NCI-H1436 treated with DMSO at 0.1 percent for 48 hours (cell line): ENCODE results near the gene CD38.

ENCODE experiments used
- DNase-seq: peaks from one replicate; lab custom pipeline; 2025; lab: John Stamatoyannopoulos, UW

CD38 gene

DNA sequence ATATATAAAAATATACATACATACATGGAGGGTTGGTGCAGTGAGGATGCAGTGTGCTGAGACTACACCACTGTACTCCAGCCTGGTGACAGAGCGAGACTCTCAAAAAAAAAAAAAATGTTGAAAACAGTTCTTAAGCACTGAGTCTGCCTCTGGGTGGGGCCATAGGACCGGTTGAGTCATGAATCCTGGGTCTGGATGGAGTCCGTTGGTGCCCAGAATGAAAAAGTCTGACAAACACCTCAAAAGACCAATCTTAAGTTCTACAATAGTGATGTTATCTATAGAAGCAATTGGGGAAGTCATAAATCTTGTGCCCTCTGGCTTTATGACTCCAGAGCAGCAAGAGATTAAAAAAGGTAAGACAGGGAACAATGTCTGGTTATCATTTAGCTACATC lies 90.0 kb downstream of the CD38 start:
- DNase-seq, result no peak

GRCh38 chr4:15868826-15869413 lies 90.8 kb downstream of the CD38 start:
- no peak for DNase-seq

- no peak for DNase-seq
These were observed 92.0 kb downstream of the CD38 start for GRCh38 chr4:15870079-15870478.

DNA sequence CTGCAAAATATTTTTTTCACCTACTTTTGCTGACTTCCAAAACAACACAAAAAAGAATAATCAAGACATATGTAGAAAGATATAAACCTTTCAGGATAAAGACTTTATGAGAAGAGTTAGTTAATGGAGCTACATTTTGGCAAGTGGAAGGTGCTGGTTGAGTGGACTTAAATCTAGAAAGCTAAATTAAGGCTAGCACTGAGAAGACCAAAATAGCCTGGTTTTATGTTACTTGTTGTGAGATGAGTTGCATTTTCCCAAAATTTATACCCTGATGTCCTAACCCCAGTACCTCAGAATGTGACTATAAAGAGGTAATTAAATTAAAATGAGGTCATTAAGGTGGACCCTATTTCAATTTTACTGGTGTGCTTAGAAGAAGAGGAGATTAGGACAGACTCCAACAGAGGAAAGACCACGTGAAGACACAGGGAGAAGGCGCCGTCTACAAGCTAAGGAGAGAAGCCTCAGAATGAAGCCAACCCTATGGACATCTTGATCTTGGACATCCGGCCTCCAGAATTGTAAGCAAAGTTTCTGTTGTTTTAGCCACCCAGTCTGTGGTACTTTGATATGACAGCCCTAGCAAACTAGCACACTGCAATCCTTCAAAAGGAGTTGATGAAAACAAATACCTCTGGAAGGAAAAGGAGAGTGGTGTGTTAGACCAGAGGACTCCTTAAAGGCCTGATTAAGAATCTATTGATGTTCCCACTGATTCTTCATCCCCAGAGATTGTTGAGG lies 93.0 kb downstream of the CD38 start:
- no peak for DNase-seq

- no peak for DNase-seq
These were observed 95.0 kb downstream of the CD38 start for GRCh38 chr4:15873117-15873516.

- DNase-seq, result no peak
These were observed 96.5 kb downstream of the CD38 start for GRCh38 chr4:15874671-15875070.

DNA sequence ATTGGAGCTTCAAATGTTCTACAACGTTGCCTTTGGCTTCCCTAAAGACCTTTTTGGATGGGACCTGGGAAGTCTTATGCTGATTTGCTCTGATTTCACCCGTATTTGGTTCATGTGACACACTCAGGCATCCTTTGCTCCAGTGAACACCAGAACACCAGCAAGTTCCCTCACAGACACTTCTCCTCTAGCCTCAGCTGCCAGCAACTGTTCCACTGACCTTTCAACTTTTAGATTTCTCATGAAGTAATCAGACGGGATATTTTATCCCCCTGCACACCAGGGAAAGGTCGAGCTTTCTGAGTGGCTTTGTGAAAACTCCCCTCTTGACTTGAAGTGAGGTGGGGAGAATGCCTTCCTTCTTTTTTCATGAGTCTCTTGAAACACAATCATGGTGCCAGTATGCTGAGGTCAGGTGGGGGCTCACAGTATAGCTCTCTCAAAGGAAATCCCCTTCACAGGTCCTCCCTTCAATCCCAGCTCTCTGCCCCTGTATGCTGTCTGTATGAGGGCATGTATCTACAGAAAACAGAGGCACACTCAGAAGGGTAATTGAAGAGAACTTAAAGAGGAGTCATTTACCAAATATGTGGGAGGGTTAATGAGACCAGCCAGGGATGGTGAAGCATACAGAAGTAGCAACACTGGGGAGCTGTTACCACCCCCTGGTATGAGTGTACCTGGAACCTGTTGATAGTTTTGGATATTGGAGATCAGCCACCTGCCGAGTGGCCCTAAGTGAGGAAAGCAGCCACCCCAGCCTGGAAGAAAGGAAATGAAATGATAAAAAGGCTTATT lies 97.7 kb downstream of the CD38 start:
- DNase-seq, result no peak

DNA sequence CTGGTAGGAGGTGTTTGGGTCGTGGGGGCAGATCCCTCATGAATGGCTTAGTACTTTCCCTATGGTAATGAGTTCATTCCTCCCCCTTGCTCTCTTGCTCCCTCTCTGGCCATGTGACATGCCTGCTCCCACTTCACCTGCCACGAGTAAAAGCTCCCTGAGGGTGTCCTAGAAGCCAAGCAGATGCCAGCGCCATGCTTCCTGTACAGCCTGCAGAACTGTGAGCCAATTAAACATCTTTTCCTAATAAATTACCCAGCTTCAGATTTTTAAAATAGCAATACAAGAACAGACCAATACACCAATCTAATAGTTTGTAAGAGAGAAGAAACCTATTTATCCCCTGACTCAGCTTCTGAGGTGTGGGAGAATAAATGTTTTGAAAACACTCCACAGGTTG lies 99.9 kb downstream of the CD38 start:
- DNase-seq, result no peak

GRCh38 chr4:15881820-15882219 lies 103.7 kb downstream of the CD38 start:
- no peak for DNase-seq

DNA sequence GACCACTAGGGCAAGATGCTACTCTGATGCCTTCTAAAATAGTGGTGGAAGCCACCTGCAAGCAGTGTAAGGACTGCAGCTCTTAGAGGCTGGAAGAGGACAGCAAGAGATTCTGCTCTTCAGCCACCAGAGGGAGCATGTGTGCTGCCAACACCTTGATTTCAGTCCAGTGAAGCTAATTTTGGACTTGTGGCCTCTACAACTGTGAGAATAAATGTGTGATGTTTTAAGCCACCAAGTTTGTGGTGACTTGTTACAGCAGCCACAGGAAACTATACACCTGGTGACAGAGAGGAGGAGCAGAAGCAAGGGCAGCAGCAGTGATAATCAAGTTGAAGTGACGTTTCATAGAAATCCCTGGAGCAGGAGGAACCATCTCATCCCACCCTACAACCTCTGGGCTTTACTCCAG lies 104.6 kb downstream of the CD38 start:
- DNase-seq, result no peak

- DNase-seq, result no peak
These were observed 105.6 kb downstream of the CD38 start for GRCh38 chr4:15883610-15884243.

DNA sequence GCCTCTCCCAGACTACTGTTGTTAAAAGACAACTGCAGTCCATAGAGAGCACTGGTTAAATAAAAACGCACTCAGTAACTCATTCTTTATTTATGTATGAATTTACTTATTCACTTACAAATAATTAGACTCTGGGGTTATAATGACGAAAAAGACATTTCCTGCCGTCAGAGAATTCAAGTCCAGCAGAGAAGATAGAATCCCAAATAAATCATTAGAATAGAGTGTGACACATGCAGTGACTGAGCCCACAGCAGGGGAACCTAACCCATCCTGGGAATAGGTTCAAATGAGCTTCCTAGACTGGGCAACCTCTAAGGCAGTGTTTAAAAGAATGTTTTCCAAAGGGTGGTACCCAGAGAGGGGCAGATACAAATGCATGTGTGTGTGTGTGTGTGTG lies 106.5 kb downstream of the CD38 start:
- DNase-seq, result no peak

- no peak for DNase-seq
These were observed 107.3 kb downstream of the CD38 start for GRCh38 chr4:15885422-15885821.

- DNase-seq, result no peak
These were observed 110.4 kb downstream of the CD38 start for GRCh38 chr4:15888515-15888914.

GRCh38 chr4:15890246-15890829 lies 112.2 kb downstream of the CD38 start:
- no peak for DNase-seq

GRCh38 chr4:15891312-15891711 lies 113.2 kb downstream of the CD38 start:
- no peak for DNase-seq

GRCh38 chr4:15893962-15894361 lies 115.8 kb downstream of the CD38 start:
- DNase-seq, result no peak

GRCh38 chr4:15894393-15894792 lies 116.3 kb downstream of the CD38 start:
- DNase-seq, result no peak

DNA sequence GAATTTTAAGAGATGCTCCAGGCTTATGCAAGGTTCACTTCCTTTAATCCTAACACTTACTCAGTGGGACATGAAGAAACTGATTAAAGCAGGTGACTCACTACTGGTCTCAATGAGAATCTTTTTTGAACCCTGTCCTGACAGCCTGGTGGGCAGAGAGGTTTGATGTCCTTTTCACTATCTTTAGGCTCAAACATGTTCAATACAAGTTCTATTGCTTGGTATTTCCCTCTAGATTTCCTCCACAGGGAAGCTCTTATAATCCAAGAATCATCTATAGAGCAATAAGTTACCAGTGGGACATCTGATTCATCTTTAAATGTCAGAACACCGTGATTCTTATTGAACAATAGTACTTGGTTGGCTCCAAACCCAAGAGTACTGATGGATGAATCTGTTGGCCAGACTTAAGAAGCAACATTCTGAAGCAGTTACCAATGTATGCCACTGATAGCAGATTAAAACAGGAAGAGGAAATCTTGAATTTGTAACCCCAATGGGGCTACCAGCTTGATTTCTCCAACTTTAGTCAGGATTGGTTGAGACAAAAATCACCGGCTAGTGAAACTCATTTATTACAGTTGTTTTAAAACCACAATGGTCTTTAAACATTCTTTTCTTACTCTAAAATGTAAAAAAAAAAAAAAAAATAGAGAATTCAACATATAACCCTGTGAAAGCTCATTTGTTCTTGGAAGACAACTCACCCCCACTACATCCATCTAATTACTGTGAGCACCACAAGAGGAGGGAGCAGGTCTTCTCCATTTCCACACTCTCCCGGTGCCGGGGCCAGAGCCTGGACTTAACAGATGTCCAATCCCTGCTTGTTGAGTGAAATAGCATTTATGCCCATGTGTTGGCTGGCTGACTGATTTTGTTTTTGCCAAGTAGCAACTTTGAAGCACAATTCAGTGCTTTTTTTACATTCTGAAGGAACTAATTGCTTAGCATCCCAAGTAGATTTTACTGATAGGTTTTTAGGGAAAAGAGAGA lies 117.1 kb downstream of the CD38 start:
- no peak for DNase-seq

- DNase-seq, result no peak
These were observed 119.4 kb downstream of the CD38 start for GRCh38 chr4:15897577-15897976.

GRCh38 chr4:15898902-15899301 lies 120.8 kb downstream of the CD38 start:
- no peak for DNase-seq
